HG03025 (cell line): ENCODE measurements around the gene PPP1R12B.
"Not testable (repeated sequence)": the region's sequence is repeated elsewhere in the genome, so short reads cannot be mapped to it uniquely, and the experiment has no call there.

ENCODE experiments used
- ATAC-seq: cut with Tn5 transposase; IDR thresholded peaks from one replicate; pipeline ENCODE4 v1.9.1; 2021; ENCODE audit warnings: mild to moderate bottlenecking, moderate library complexity; ENCODE audit not compliant: unreplicated experiment, low FRiP score

The PPP1R12B gene

GRCh38 chr1:202520857-202521216, 172.3 kb downstream of the PPP1R12B start:
- ATAC-seq = not testable (repeated sequence)

GRCh38 chr1:202521484-202521883, 173.0 kb downstream of the PPP1R12B start:
- ATAC-seq = not testable (repeated sequence)

DNA sequence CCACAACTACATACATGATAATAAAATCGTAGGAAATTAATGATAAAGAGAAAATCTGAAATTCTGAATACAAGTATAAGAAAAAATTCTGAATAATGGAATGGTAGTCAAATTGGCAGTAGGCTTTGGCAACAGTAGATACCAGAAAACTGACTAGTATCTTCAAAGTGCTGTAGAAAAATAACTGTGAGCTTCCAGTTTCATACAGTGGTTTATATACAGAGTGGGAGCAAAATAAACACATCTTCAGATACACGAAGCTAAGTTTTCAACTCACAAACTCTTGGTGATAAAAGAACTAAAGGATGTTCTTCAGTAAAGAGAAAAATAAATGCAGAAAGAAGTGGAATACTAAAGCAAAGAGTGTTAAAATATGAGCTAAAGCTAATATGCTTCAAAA, 173.4 kb downstream of the PPP1R12B start:
- no peak for ATAC-seq

GRCh38 chr1:202526056-202526455, 177.6 kb downstream of the PPP1R12B start:
- not testable (repeated sequence) for ATAC-seq

- not testable (repeated sequence) for ATAC-seq
Observed at GRCh38 chr1:202528096-202528722, 179.7 kb downstream of the PPP1R12B start.

- not testable (repeated sequence) for ATAC-seq
Observed at GRCh38 chr1:202530686-202531085, 182.2 kb downstream of the PPP1R12B start.

- no peak for ATAC-seq
Observed at GRCh38 chr1:202531472-202531811, 182.9 kb downstream of the PPP1R12B start.

DNA sequence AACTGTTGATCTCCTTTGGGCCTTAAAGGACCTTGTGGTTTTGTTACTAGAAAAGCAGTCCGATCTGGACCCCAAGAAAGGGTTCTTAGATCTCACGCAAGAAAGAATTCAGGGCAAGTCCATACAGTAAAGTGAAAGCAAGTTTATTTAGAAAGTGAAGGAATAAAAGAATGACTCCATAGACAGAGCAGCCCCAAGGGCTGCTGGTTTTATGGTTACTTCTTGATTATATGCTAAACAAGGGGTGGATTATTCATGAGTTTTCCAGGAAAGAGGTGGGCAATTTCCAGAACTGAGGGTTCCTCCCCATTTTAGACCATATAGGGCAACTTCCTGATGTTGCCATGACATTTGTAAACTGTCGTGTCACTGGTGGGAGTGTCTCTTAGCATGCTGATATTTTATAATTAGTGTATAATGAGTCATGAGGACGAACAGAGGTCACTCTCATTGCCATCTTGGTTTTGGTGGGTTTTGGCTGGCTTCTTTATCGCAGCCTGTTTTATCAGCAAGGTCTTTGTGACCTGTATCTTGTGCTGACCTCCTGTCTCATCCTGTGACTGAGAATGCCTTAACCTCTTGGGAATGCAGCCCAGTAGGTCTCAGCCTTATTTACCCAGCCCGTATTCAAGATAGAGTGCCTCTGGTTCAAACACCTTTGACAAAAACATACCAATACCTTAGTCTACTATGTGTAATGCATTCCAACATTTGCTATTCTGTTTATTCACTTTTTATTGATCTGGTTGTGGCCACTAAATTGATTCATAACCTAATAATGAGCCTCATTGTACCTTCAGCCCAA, 183.5 kb downstream of the PPP1R12B start:
- ATAC-seq = not testable (repeated sequence)

- not testable (repeated sequence) for ATAC-seq
Observed at GRCh38 chr1:202539166-202539574, 190.7 kb downstream of the PPP1R12B start.

GRCh38 chr1:202539583-202539982, 191.1 kb downstream of the PPP1R12B start:
- not testable (repeated sequence) for ATAC-seq

- no peak for ATAC-seq
Observed at GRCh38 chr1:202540014-202540413, 191.5 kb downstream of the PPP1R12B start.

- ATAC-seq = no peak
Observed at GRCh38 chr1:202540448-202540847, 191.9 kb downstream of the PPP1R12B start.

DNA sequence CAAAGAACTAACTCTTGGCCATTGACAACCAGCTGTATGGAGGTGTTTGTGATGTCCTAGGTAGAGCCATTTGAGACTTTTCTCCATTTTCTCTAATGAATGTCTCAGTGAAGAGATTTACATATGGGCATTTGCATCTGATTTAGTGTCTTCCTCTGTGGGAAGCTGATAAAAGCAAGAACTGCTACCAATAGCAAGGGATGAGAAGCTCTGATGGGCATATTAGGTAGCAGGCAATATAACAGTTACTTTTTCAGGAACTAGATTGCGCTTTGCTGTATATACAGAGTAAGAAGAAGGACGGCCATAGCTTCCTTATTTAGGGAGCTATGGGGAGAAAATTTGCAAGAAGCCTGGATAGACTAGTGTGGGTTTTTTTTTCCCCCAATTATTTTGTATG, 192.4 kb downstream of the PPP1R12B start:
- not testable (repeated sequence) for ATAC-seq

GRCh38 chr1:202542415-202542814, 193.9 kb downstream of the PPP1R12B start:
- not testable (repeated sequence) for ATAC-seq

DNA sequence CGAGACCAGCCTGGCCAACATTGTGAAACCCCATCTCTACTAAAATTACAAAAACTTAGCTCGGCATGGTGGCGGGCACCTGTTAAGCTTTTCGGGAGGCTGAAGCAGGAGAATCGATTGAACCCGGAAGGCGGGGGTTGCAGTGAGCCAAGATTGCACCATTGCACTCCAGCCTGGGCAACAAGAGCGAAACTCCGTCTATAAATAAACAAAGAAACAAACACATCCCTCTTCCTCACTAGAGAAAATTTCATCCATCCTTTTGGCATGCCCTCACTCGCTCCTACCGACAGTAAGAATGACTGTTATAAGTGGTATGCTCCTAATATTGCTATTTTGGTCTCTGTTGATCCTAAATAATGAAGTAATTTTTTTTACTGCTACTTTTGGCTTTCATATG, 195.0 kb downstream of the PPP1R12B start:
- ATAC-seq = not testable (repeated sequence)

DNA sequence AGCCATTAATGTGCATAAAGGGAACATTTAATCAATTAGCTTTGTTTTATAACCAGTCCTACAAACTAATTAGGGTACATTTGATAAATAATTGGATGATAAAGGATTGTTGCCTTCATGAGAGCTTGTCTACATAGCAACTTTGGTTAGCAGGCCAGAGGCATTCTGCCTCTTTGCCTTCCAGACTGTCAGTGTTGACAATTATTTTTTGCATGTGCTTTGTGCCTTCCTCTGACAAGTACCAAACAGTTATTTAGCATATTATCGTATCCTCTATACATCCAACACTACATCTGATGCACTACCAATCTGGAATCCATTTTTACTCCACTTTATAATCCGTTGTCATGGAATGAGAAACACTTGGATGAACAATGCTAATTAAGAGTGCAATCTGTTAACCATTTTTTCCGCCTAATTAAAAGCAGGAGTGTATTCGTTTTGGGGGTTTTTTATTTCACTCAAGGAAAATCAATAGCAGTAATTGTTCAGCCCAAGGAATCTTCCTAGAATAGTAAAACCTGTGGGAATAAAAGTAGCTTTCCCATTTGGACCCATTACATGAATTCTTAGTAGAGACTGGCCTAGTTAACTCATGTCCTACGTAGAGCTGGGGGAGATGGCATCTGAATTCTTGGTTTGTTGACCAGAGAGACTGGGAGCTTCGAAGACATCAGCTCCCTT, 196.4 kb downstream of the PPP1R12B start:
- ATAC-seq = not testable (repeated sequence)

- ATAC-seq = not testable (repeated sequence)
Observed at GRCh38 chr1:202545647-202546303, 197.3 kb downstream of the PPP1R12B start.

GRCh38 chr1:202546377-202546776, 197.9 kb downstream of the PPP1R12B start:
- not testable (repeated sequence) for ATAC-seq

GRCh38 chr1:202546796-202547195, 198.3 kb downstream of the PPP1R12B start:
- peak; percentile 71 for ATAC-seq

- ATAC-seq = no peak
Observed at GRCh38 chr1:202547215-202547614, 198.7 kb downstream of the PPP1R12B start.

DNA sequence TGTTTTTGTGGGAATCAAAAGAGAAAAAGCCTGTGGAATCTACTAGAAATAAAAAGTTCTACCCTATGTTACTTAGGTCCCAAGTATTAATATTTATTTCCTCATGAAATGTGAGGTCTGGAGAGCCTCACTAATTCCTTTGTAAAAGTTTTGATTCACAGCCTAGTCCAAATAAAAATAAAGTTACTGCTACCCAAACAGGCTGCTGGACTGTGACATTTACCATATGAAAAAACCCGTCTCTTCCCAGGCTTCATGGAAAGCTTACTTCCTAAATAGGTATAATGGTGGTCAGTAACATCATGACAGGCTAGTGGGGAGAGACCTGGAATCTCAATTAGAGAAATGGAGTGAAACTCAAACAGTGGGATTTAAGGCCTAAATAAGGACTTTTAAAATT, 201.6 kb downstream of the PPP1R12B start:
- not testable (repeated sequence) for ATAC-seq
